Colon (tissue), 2 donors: ENCODE measurements around the gene RPL5.
A peak's percentile ranks its signal among the peaks of the same experiment; 100 is the strongest.

Experiments used
- FAIRE-seq: peaks from 2 replicates; lab custom pipeline; 2012; peaks lifted over from hg19 to GRCh38; lab: Jason Lieb, UNC
- donor health status: control.
- donor health status: control.

The RPL5 gene

DNA sequence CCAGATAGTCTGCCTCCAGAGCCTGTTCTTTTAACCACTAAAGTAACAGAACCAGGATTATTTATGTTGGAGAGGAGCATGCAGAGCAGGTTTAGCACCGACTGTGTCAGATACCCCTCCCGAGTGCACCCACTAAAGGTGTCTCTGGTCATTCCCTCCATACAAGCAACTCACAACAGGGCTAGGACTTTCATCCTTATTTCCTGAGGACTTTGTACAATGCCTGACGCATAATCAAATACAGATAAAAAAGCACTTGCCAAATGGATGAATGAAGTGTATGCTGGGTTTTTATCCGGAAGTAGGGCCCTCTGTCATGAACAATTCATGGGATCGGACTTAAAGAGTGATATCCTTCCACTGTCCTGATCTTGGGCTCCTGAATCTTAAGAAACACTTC lies 26.0 kb downstream of the RPL5 start:
- no peak for FAIRE-seq

DNA sequence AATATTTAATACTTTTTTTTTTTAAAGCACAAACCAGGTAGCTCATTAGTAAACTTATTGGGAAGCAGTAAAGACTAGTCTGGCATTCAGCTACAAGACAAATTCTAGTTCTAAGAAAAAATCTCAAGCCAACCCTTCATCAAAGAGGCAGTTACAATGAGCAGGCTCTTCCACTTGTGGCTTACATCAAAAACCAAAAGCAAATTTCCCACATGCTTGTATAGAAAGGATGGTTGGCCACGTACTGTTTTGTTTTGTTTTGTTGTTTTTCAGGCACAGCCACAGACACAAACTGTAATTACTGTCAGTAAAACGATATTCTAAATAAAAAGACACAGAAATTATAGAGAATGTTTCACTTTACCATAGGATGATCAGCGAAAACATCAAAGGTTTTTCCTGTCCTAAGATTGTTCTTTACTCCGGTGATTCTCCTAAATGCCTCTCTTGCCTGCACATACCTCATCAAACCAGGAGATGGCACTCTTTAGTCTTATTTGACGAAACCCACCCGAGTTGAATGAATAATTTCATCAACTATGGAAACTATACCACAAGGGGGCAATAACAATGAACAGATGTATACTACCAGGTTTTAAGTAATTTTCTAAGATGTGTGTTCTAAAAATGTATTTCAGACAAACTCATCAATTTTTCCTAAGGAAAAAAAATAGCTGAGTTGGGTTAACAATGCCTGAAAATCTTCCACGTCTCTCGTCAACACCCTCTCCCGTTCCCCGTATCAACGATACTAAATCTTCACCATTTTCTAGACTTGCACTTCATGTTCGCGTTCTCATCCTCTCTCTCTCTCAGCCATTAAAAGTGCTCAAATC lies 26.9 kb downstream of the RPL5 start:
- peak; percentile 97 for FAIRE-seq

DNA sequence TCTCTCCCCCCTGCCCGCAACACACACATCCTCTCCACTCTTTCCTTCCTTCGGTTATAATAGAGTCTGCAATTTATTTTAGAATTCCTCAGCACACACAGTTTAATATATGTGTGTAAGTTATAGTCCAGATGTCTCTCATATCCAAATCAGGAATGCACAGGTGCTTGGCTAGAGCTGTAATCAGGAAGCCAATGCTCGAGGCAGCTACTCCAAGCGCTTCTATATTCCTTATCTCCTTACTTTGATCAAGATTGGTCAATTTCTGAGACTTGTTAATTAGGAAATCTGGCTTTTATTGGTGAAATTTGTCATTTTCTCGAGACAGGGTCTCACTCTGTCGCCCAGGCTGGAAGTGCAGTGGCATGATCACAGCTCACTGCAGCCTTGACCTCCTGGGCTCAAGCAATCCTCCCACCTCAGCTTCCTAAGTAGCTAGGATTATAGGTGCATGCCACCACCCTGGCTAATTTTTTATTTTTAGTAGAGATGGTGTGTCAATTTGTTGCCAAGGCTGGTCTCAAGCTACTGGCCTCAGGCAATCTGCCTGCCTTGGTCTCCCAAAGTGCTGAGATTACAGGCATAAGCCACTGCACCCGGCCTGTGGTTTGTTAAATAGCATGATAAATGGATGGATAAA lies 27.7 kb downstream of the RPL5 start:
- FAIRE-seq, result no peak

DNA sequence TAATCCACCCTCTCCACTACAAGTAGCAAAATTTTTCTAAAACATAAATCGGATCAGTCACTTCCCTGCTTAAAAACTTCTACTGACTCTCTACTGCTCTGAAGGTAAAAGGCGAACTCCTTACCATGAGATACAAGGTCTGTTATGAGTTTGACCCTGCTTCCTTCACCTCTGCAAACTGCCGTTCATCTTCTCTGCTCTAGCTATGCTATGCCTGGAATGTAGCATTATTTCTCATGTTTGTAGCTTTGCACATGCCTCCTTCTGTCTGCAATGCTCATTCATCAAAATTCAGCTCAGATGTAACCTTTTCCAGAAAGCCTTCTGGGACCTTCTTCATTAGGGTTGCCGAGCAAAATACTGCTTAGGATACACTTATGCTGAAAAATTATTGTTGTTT lies 30.8 kb downstream of the RPL5 start:
- no peak for FAIRE-seq

DNA sequence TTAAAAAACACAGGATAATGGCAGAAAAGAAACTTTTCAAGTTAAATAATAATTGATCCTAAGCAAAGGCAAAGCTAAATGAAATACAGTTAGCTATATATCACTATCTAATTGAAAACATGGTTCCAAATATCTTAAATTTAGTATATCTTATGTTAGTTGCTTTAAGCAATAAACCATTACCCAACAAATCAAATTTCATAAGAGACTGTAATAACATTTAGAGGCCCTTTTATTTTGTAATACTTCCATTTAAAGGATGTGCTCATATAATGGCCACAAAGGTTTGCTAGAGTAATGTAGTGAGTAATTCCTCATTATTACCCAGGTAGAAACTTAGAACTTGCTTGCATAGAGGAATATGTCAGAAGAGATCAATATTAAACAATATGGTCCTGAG lies 32.3 kb downstream of the RPL5 start:
- no peak for FAIRE-seq

DNA sequence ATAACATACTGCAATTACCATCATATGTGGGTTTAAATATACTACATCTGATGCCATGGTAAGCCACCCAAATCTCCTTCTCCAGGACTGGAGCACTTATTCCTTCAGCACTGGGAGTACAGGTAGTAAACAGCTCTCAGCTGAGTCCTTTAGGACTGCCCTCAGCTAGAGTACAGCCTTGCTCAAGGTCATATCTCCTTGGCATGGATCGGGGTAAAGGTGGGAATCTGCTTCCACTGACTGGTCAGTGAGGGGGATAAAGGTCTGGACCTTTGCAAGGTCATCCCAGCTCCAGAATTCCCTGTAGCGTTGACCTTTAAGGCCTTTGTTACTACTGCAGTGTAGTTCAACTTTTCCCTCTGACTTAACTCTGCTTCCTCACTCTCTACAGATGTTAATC lies 38.8 kb downstream of the RPL5 start:
- FAIRE-seq, result no peak

DNA sequence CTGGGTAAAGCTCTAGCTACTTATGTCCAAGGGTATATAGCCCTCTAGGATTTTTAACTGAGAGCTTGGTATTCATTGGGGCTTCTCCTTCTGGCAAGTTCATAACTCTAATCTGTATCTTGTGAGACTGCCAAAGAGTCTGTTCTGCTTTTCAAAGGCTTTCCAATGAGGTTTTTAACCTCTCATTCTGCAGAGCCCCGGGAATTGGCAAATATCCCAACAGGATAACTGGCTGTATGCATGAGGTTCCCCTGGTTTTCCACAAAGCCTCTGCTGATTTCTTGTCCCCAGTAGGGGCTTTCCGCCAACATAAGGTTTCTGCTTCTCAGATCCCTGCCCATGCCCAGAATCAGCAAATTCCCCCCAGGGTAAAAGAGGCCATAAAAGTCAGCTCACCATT lies 40.9 kb downstream of the RPL5 start:
- no peak for FAIRE-seq

DNA sequence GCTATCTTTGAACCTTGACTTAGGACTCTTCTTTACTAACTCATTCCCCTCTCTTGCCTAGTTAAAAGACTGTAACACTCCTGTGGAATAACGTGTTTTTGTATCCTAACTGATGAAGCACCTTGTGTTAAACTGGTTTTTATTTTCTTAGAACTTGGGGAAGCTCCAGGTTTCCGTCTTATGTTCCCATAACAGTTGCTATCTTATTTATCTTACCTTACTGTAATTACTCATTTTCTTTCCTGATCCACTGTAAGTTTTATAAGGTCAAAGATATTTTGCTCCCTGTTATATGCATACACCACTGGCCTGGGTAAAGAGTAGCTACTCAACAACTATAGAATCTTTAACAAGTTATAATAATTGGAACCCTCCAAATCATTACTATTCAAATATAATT lies 43.1 kb downstream of the RPL5 start:
- no peak for FAIRE-seq

DNA sequence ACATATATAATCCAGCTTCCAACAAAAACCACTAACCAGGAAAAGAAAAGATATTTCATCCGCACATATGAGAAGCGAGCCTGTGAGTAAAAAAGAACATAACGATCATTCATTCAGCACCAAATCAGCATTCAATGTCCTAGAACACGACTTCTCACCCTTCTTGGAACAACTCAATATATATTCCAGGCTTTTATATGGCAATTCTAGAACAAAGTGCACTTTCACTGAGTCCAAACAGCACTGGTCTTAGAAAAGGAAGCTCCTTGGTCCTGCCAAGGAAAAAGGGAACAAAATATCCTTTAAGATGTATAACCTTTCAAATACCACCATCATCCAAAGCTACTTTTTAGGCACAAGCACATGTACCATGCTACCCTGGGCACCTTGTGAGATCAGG lies 44.5 kb downstream of the RPL5 start:
- FAIRE-seq, result no peak

DNA sequence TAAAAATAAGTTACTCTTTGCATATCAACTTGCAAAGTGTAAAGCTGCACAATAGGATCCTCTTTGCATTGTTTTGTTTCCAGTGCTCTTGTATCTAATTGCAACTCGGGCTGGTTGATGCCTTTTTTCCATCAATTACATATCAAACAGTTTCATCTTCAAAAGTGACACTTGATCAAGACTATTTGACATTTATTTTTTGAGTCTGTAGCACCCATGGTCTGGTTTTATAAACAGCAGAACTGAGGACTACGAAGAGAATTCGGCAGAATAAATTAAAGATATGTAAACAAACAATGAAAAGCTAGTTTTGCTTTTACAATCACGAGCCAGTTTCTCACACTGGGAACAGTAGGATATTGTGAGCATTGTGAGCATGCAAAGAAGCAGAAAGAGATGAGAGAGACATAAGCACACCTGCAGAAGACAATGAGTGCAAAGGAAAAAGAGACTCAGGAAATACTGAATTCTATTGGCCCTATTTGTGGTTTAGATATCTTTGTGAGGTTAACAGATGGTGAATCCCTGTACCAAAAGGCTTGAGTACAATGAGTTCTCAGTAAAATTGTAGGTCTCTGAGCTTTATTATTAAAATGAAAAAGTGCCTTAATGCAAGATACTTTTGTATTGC lies 45.4 kb downstream of the RPL5 start:
- FAIRE-seq, result no peak

DNA sequence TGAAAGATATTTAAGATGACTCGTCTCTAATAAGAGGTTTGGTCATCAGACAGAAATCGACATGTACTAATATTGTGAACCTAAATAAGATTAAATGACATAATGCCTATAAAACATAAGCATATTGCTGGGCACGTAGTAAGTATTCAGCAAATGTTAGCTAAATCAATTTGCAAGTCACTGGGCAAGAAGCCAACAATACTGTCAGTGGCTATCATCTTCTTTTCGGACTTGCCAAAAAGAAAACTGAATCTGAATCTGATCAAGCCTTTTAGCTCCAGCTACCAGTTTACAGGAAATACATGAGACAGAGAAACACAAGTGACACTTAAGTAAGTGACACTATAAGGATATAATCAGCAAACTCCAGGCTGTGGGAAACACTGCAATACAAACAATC lies 46.0 kb downstream of the RPL5 start:
- no peak for FAIRE-seq

DNA sequence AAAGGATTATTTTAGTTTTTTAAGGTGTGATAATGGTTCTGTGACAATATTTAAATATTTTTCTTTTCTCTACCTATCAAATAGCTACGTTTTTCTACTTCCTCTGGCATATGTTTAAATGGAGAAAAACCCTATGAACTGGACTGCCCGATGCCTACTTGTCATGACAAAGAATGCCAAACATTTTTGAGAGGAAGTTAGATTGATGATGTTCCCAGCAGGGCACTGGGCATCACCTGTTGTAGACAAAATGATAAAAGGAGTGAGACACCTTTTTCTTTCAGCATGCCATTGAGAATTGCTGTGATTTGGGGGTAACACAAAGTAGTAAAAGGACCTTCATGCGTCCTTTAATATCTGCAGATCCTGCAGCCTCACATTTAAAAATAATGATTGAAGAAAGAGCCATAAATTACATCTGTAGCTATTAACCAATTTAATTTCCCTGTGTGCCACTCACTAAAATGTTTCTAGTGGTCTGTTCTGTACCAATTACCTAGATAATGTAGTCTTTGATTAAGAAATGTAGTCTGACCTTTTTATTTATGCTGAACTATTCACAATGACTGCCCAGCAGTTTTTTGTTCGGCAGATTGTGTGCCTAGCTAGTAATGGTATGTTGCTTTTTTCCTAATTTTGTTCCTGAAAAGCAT lies 47.6 kb downstream of the RPL5 start:
- FAIRE-seq, result no peak

DNA sequence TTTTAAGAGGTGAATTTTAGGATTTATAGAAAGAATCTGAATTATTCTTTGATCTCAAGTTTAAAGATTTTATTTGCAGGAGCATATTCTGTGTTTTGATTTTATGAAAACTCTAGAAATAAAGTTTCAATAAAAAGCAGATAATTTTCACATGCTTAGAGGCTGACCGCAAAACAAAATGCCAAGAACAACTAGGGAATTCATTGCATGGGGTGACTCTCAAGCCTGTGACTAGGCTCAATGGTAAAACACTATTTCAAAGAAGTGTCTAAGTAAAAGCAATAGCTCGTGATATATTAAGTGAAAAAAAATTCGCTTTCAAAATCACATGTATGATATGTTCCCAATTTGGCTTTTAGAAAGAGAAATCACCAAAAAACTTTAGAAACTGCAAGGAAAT lies 49.6 kb downstream of the RPL5 start:
- FAIRE-seq, result no peak

DNA sequence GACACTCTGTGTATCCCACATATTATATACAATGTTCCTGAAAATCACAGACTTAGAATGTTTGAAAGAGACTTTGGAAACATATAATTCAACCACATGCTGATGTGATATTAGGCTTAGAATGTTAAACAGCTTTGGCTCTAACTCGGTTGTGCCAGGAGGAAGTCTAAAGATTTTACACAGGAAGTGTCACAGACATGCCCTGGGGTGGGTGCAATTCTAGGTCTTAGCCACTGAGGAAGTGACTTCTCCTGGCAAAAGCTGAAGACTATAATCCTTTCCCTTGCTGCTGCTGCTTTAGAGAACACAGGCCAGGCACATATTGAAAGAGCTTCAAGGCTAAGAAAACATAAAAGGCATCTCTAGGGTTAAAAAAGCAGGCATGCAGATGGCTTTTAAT lies 51.0 kb downstream of the RPL5 start:
- FAIRE-seq, result no peak

DNA sequence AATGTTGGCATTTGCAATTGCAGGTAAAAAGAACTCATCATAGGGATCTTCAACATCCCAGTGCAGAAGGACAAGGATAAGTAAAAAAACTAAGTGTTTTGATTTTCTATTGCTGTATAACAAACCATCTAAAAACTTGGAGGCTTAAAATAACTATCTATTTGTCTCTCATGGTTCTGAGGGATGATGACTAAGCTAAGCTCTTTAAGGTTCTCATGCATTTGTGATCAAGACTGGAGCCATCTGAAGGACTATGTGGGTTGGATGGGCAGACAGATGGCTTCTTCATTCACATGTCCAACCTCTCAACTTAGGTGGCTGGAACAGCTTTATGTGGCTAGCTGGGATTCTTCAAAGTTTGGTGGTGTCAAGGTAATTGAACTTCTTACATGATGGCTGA lies 51.5 kb downstream of the RPL5 start:
- FAIRE-seq, result no peak

DNA sequence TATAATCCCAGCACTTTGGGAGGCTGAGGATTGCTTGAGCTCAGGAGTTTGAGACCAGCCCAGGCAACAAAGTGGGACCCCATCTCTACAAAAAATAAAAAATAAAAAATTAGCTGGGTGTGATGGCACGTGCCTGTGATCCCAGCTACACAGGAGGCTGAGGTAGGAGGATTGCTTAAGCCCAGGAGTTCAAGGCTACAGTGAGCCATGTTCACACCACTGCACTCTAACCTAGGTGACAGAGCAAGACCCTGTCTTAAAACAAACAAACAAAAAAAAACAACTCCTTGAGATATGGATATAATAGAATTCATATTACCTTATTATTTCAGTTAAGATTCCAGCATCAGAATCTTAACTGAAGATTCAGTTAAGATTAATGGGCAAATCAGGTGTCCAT lies 52.4 kb downstream of the RPL5 start:
- FAIRE-seq, result no peak

DNA sequence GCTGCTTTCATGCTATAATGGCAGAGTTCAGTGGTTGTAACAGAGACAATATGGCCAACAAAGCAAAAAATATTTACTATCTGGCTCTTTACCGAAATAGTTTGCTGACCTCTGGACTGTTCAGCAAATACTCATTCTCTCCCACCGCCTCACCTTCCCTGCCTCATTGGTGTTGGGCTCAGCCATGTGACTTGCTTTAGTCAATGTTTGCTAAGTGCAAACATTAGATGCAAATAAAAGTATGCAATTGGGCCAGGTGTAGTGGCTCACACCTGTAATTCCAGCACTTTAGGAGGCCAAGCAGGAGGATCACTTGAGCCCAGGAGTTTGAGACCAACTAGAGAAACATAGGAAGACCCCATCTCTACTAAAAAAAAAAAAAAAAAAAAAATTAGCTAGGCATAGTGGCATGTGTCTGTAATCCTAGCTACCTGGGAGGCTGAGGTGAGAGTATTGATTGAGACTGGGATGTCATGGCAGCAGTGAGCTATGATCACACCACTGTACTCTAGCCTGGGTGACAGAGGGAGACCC lies 55.1 kb downstream of the RPL5 start:
- no peak for FAIRE-seq

DNA sequence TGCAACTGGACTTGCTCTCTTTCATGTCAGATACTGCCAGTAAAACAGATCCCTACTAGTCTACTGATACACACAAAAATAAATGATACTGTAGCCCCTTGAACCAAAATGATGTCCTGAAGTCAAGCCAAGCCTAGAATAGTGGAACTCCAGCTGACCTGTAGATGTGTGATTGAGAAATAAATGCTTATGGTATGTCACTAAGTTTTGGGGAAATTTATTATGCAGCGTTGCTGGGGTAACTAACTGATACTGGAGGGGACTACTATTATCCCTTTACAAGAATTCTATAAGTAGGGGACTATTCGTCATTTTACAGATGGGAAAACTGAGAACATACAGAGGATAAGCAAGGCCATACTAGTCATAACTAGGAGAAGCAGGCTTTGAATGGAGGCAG lies 55.6 kb downstream of the RPL5 start:
- FAIRE-seq, result no peak
